ENCODE data around the gene NEDD9.

DNA sequence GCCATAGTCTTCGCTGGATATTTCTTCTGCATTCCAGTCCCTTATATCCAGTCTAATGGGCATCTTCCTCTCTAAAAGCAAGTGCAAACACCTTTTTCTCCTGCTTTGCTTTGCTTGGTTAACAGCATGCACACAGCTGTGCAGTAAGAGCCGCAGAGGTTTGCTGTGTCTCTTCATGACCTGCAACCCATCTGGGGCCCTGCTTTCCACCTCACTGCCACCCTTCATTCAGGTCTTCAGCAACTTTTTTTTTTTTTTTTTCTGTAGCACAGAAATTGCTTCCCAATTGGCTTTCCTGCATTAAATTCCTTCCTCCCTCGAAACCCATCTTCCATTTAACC is 14.4 kb downstream of the NEDD9 start:
- TF ChIP-seq, protein P1, sequence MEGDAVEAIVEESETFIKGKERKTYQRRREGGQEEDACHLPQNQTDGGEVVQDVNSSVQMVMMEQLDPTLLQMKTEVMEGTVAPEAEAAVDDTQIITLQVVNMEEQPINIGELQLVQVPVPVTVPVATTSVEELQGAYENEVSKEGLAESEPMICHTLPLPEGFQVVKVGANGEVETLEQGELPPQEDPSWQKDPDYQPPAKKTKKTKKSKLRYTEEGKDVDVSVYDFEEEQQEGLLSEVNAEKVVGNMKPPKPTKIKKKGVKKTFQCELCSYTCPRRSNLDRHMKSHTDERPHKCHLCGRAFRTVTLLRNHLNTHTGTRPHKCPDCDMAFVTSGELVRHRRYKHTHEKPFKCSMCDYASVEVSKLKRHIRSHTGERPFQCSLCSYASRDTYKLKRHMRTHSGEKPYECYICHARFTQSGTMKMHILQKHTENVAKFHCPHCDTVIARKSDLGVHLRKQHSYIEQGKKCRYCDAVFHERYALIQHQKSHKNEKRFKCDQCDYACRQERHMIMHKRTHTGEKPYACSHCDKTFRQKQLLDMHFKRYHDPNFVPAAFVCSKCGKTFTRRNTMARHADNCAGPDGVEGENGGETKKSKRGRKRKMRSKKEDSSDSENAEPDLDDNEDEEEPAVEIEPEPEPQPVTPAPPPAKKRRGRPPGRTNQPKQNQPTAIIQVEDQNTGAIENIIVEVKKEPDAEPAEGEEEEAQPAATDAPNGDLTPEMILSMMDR (CRISPR knock-in tag; IDR thresholded peaks at IDR 0.05) = no peak
- TF ChIP-seq EZH2 (conservative IDR thresholded peaks at IDR 0.05; ENCODE audit: low read depth, low read length) (no peak), RAD21 (CRISPR knock-in tag; IDR thresholded peaks at IDR 0.05) (no peak), NPAS2 (CRISPR knock-in tag; IDR thresholded peaks at IDR 0.05; ENCODE audit: borderline replicate concordance) (no peak), ZBTB42 (CRISPR knock-in tag; IDR thresholded peaks at IDR 0.05) (no peak), NFE2L1 (CRISPR knock-in tag; IDR thresholded peaks at IDR 0.05; ENCODE audit: borderline replicate concordance) (no peak), ELF4 (CRISPR knock-in tag; IDR thresholded peaks at IDR 0.05; ENCODE audit: borderline replicate concordance) (no peak), ZNF737 (CRISPR knock-in tag; IDR thresholded peaks at IDR 0.05; ENCODE audit: borderline replicate concordance) (no peak), YY1 (IDR thresholded peaks at IDR 0.05; ENCODE audit: insufficient read depth, insufficient replicate concordance, low read depth, low read length) (no peak)

Data from HepG2 (cell line).